HepG2 (cell line): Measurements from ENCODE around the gene FHL3. TPM values are rescaled to one million over a fixed set of nuclear protein-coding genes. Genes with fewer than 3 reads are reported as not detected.

ENCODE experiments used
- EED ChIP-seq: sonication (generic); formaldehyde crosslinking; IDR thresholded peaks from 2 replicates; pipeline ENCODE4 v1.5.0; 2020; ENCODE audit warnings: mild to moderate bottlenecking, missing genetic modification reagents
- GATAD2A ChIP-seq: IDR thresholded peaks from 2 replicates; pipeline ENCODE4 v1.6.1; 2016
- KDM2A ChIP-seq: sonication (generic); formaldehyde crosslinking; IDR thresholded peaks from 2 replicates; pipeline ENCODE4 v1.4.0; 2020; ENCODE audit warnings: low read depth, missing genetic modification reagents, borderline replicate concordance
- PTBP1 ChIP-seq: fragments of 200-400 bp; formaldehyde crosslinking; IDR thresholded peaks from 2 replicates; pipeline ENCODE4 v1.6.1; 2018; ENCODE audit warnings: low read length, low read depth; ENCODE audit not compliant: poor library complexity, severe bottlenecking
- SRSF9 ChIP-seq: fragments of 200-400 bp; formaldehyde crosslinking; IDR thresholded peaks from 2 replicates; pipeline ENCODE4 v1.6.1; 2018; ENCODE audit warnings: borderline replicate concordance, mild to moderate bottlenecking, low read depth, low read length; ENCODE audit not compliant: insufficient read depth, poor library complexity, severe bottlenecking
- XRCC5 ChIP-seq: fragments of 200-400 bp; formaldehyde crosslinking; optimal IDR thresholded peaks from 2 replicates; pipeline ENCODE3; 2017; ENCODE audit warnings: mild to moderate bottlenecking, low read length
- ZBTB7B ChIP-seq: sonication (generic); formaldehyde crosslinking; IDR thresholded peaks from 2 replicates; pipeline ENCODE4 v1.4.0; 2020; ENCODE audit warnings: missing genetic modification reagents
- ZHX1 ChIP-seq: sonication (generic); formaldehyde crosslinking; IDR thresholded peaks from 2 replicates; pipeline ENCODE4 v1.8.1; 2022; ENCODE audit warnings: low read depth, mild to moderate bottlenecking, missing genetic modification reagents
- ZNF335 ChIP-seq: sonication (generic); formaldehyde crosslinking; IDR thresholded peaks from 2 replicates; pipeline ENCODE4 v1.4.0; 2020; ENCODE audit warnings: missing genetic modification reagents
- ZNF407 ChIP-seq: sonication (generic); formaldehyde crosslinking; IDR thresholded peaks from one replicate; pipeline ENCODE4 v1.5.1; 2020; ENCODE audit warnings: mild to moderate bottlenecking, missing genetic modification reagents; ENCODE audit errors: not compliant biosample characterization
- ZNF501 ChIP-seq: sonication (generic); formaldehyde crosslinking; IDR thresholded peaks from 2 replicates; pipeline ENCODE4 v1.5.1; 2020; ENCODE audit warnings: mild to moderate bottlenecking, moderate library complexity, missing genetic modification reagents
- ZNF720 ChIP-seq: sonication (generic); formaldehyde crosslinking; IDR thresholded peaks from 2 replicates; pipeline ENCODE4 v1.4.0; 2020; ENCODE audit warnings: missing genetic modification reagents
- polyA plus RNA-seq, 8 experiments: library from polyadenylated mRNA; depleted of rRNA in 3 of 8; stranded (reverse) in 7 of 8; unstranded in 1 of 8; fragments of >200 nt; fragmentation: Illumina TruSeq in 4 of 8; extraction: Trizol in 4 of 8; gene quantifications; 2 replicates each; pipeline versions ENCODE4 v1.2.1 to v1.2.3, GENCODE V29; 2011 to 2016; ENCODE audit warnings: low read depth in 4 of 8, missing spikeins in 1 of 8, mixed read lengths in 1 of 8; ENCODE audit not compliant: insufficient read depth in 1 of 8
- total RNA-seq, 5 experiments: library from RNA; depleted of rRNA; stranded (reverse); fragments of >200 nt; fragmentation: Illumina TruSeq; extraction: Trizol; gene quantifications; 2 replicates each; pipeline ENCODE4 v1.2.3, GENCODE V29; 2016; ENCODE audit warnings: low read depth in 1 of 5
- TF ChIP-seq, protein P1 (sequence below): IDR thresholded peaks from 2 replicates; pipeline ENCODE4 v1.4.0; 2020; ENCODE audit warnings: mild to moderate bottlenecking, missing genetic modification reagents

Gene FHL3
- total and polyA plus RNA-seq, 2 of the 13 experiments (the other 11 are each of a cell fraction or from before 2014, with no cell fraction given) = 2.8 to 6.6 TPM

- TF ChIP-seq ZNF720 (peak; percentile 88; the same call in 1 of the 2 replicates), ZNF501 (peak; percentile 93), GATAD2A (CRISPR knock-in tag) (peak; percentile 83), ZNF335 (CRISPR knock-in tag) (peak; percentile 87), SRSF9 (no peak), ZNF407 (CRISPR knock-in tag) (peak; percentile 85), PTBP1 (no peak), XRCC5 (peak; percentile 61), ZBTB7B (CRISPR knock-in tag) (peak; percentile 23; the same call in 1 of the 2 replicates), EED (peak; percentile 77; the same call in 1 of the 2 replicates), KDM2A (CRISPR knock-in tag) (peak; percentile 83), ZHX1 (peak; percentile 91; the same call in 1 of the 2 replicates)
- TF ChIP-seq, protein P1, sequence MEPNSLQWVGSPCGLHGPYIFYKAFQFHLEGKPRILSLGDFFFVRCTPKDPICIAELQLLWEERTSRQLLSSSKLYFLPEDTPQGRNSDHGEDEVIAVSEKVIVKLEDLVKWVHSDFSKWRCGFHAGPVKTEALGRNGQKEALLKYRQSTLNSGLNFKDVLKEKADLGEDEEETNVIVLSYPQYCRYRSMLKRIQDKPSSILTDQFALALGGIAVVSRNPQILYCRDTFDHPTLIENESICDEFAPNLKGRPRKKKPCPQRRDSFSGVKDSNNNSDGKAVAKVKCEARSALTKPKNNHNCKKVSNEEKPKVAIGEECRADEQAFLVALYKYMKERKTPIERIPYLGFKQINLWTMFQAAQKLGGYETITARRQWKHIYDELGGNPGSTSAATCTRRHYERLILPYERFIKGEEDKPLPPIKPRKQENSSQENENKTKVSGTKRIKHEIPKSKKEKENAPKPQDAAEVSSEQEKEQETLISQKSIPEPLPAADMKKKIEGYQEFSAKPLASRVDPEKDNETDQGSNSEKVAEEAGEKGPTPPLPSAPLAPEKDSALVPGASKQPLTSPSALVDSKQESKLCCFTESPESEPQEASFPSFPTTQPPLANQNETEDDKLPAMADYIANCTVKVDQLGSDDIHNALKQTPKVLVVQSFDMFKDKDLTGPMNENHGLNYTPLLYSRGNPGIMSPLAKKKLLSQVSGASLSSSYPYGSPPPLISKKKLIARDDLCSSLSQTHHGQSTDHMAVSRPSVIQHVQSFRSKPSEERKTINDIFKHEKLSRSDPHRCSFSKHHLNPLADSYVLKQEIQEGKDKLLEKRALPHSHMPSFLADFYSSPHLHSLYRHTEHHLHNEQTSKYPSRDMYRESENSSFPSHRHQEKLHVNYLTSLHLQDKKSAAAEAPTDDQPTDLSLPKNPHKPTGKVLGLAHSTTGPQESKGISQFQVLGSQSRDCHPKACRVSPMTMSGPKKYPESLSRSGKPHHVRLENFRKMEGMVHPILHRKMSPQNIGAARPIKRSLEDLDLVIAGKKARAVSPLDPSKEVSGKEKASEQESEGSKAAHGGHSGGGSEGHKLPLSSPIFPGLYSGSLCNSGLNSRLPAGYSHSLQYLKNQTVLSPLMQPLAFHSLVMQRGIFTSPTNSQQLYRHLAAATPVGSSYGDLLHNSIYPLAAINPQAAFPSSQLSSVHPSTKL (CRISPR knock-in tag) = peak; percentile 32; the same call in 1 of the 2 replicates
Measured at GRCh38 chr1:38012363-38013226, 7.3 kb upstream of the FHL3 start, which contains the start of gene UTP11 (continued).
